ENCODE data around the gene TMEM204.
"Not testable (repeated sequence)": the region's sequence is repeated elsewhere in the genome, so short reads cannot be mapped to it uniquely, and the experiment has no call there.

Gene TMEM204

GRCh38 chr16:1580256-1580655 is 46.8 kb downstream of the TMEM204 start:
- H3K27ac Mint-ChIP-seq, result no peak overlapping the region
- H3K4me1 Mint-ChIP-seq (ENCODE audit: low read depth), result no peaks in the 10 kb centered on the region
- H3K36me3 Mint-ChIP-seq (ENCODE audit: low read depth), result no peaks in the 10 kb centered on the region

GRCh38 chr16:1580956-1581355 is 47.5 kb downstream of the TMEM204 start:
- no peaks in the 10 kb centered on the region for H3K36me3 Mint-ChIP-seq (ENCODE audit: low read depth)
- no peak for DNase-seq (ENCODE audit: low spot score)
- no peak overlapping the region for H3K27ac Mint-ChIP-seq
- no peaks in the 10 kb centered on the region for H3K9me3 Mint-ChIP-seq
- no peak overlapping the region for H3K4me3 Mint-ChIP-seq
- H3K27me3 Mint-ChIP-seq (ENCODE audit: low read depth), result no peaks in the 10 kb centered on the region
- no peaks in the 10 kb centered on the region for H3K4me1 Mint-ChIP-seq (ENCODE audit: low read depth)

More at GRCh38 chr16:1580256-1580655, 46.8 kb downstream of the TMEM204 start:
- Mint-ChIP-seq H3K4me3 (no peak overlapping the region), H3K9me3 (no peaks in the 10 kb centered on the region), H3K27me3 (ENCODE audit: low read depth) (no peaks in the 10 kb centered on the region)
- DNase-seq (ENCODE audit: low spot score), result no peak

- no peaks in the 10 kb centered on the region for H3K4me1 Mint-ChIP-seq (ENCODE audit: low read depth)
These were observed 48.3 kb downstream of the TMEM204 start for GRCh38 chr16:1581804-1582203.

GRCh38 chr16:1583180-1583579 is 49.7 kb downstream of the TMEM204 start:
- H3K36me3 Mint-ChIP-seq (ENCODE audit: low read depth), result no peaks in the 10 kb centered on the region
- H3K27ac Mint-ChIP-seq, result no peak overlapping the region
- no peaks in the 10 kb centered on the region for H3K9me3 Mint-ChIP-seq
- DNase-seq (ENCODE audit: low spot score), result no peak
- no peak overlapping the region for H3K4me3 Mint-ChIP-seq
- H3K4me1 Mint-ChIP-seq (ENCODE audit: low read depth), result no peaks in the 10 kb centered on the region
- no peaks in the 10 kb centered on the region for H3K27me3 Mint-ChIP-seq (ENCODE audit: low read depth)

More at GRCh38 chr16:1581804-1582203, 48.3 kb downstream of the TMEM204 start:
- Mint-ChIP-seq H3K4me3 (no peak overlapping the region), H3K27ac (no peak overlapping the region), H3K27me3 (ENCODE audit: low read depth) (no peaks in the 10 kb centered on the region), H3K9me3 (no peaks in the 10 kb centered on the region), H3K36me3 (ENCODE audit: low read depth) (no peaks in the 10 kb centered on the region)
- DNase-seq (ENCODE audit: low spot score), result no peak

- no peak overlapping the region for H3K27ac Mint-ChIP-seq
These were observed 51.5 kb downstream of the TMEM204 start for GRCh38 chr16:1584926-1585484.

GRCh38 chr16:1590366-1590765 is 56.9 kb downstream of the TMEM204 start:
- Mint-ChIP-seq H3K4me1 (ENCODE audit: low read depth) (no peaks in the 10 kb centered on the region), H3K9me3 (no peaks in the 10 kb centered on the region), H3K27me3 (ENCODE audit: low read depth) (no peaks in the 10 kb centered on the region), H3K27ac (no peak overlapping the region), H3K36me3 (ENCODE audit: low read depth) (no peaks in the 10 kb centered on the region), H3K4me3 (no peak overlapping the region)
- no peak for DNase-seq (ENCODE audit: low spot score)

More at GRCh38 chr16:1584926-1585484, 51.5 kb downstream of the TMEM204 start:
- Mint-ChIP-seq H3K4me1 (ENCODE audit: low read depth) (no peaks in the 10 kb centered on the region), H3K36me3 (ENCODE audit: low read depth) (no peaks in the 10 kb centered on the region), H3K4me3 (no peak overlapping the region), H3K9me3 (no peaks in the 10 kb centered on the region), H3K27me3 (ENCODE audit: low read depth) (no peaks in the 10 kb centered on the region)
- no peak for DNase-seq (ENCODE audit: low spot score)

- Mint-ChIP-seq H3K9me3 (no peaks in the 10 kb centered on the region), H3K4me1 (ENCODE audit: low read depth) (no peaks in the 10 kb centered on the region), H3K27me3 (ENCODE audit: low read depth) (no peaks in the 10 kb centered on the region), H3K4me3 (no peak overlapping the region), H3K36me3 (ENCODE audit: low read depth) (no peaks in the 10 kb centered on the region), H3K27ac (no peak overlapping the region)
- no peak for DNase-seq (ENCODE audit: low spot score)
These were observed 57.7 kb downstream of the TMEM204 start for GRCh38 chr16:1590930-1591705.

GRCh38 chr16:1592446-1592845 is 59.0 kb downstream of the TMEM204 start:
- Mint-ChIP-seq H3K4me3 (no peak overlapping the region), H3K27ac (no peak overlapping the region), H3K27me3 (ENCODE audit: low read depth) (no peaks in the 10 kb centered on the region), H3K36me3 (ENCODE audit: low read depth) (no peaks in the 10 kb centered on the region), H3K4me1 (ENCODE audit: low read depth) (no peaks in the 10 kb centered on the region), H3K9me3 (no peaks in the 10 kb centered on the region)
- no peak for DNase-seq (ENCODE audit: low spot score)

DNA sequence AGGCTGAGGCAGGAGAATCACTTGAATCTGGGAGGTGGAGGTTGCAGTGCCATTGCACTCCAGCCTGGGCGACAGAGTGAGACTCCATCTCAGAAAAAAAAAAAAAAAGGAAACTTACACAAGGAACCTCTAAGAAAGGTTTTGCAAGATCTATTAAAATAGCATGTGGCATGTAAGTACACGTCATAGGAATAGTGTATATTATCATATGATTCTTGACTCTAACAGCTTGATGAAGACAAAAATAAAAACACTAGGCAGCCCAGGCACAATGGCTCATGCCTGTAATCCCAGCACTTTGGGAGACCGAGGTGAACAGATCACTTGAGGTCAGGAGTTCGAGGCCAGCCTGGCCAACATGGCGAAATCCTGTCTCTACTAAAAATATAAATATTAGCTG is 62.0 kb downstream of the TMEM204 start:
- H3K36me3 Mint-ChIP-seq (ENCODE audit: low read depth); H3K4me3 Mint-ChIP-seq; H3K27me3 Mint-ChIP-seq (ENCODE audit: low read depth); H3K27ac Mint-ChIP-seq; DNase-seq (ENCODE audit: low spot score); H3K9me3 Mint-ChIP-seq; H3K4me1 Mint-ChIP-seq (ENCODE audit: low read depth): not testable (repeated sequence)

- H3K9me3 Mint-ChIP-seq, result no peaks in the 10 kb centered on the region
- H3K4me3 Mint-ChIP-seq, result no peak overlapping the region
- H3K36me3 Mint-ChIP-seq (ENCODE audit: low read depth), result no peaks in the 10 kb centered on the region
- no peaks in the 10 kb centered on the region for H3K4me1 Mint-ChIP-seq (ENCODE audit: low read depth)
- no peak for DNase-seq (ENCODE audit: low spot score)
- H3K27me3 Mint-ChIP-seq (ENCODE audit: low read depth), result no peaks in the 10 kb centered on the region
- no peak overlapping the region for H3K27ac Mint-ChIP-seq
These were observed 63.0 kb downstream of the TMEM204 start for GRCh38 chr16:1596516-1596915.

GRCh38 chr16:1597154-1597553 is 63.7 kb downstream of the TMEM204 start:
- Mint-ChIP-seq H3K36me3 (ENCODE audit: low read depth) (no peaks in the 10 kb centered on the region), H3K27ac (no peak overlapping the region), H3K4me1 (ENCODE audit: low read depth) (no peaks in the 10 kb centered on the region), H3K27me3 (ENCODE audit: low read depth) (no peaks in the 10 kb centered on the region), H3K9me3 (no peaks in the 10 kb centered on the region), H3K4me3 (no peak overlapping the region)
- DNase-seq (ENCODE audit: low spot score), result no peak

- Mint-ChIP-seq H3K4me3 (no peak overlapping the region), H3K36me3 (ENCODE audit: low read depth) (no peaks in the 10 kb centered on the region), H3K4me1 (ENCODE audit: low read depth) (no peaks in the 10 kb centered on the region), H3K27ac (no peak overlapping the region), H3K9me3 (no peaks in the 10 kb centered on the region), H3K27me3 (ENCODE audit: low read depth) (no peaks in the 10 kb centered on the region)
- DNase-seq (ENCODE audit: low spot score), result no peak
These were observed 67.6 kb downstream of the TMEM204 start for GRCh38 chr16:1601031-1601430.

DNA sequence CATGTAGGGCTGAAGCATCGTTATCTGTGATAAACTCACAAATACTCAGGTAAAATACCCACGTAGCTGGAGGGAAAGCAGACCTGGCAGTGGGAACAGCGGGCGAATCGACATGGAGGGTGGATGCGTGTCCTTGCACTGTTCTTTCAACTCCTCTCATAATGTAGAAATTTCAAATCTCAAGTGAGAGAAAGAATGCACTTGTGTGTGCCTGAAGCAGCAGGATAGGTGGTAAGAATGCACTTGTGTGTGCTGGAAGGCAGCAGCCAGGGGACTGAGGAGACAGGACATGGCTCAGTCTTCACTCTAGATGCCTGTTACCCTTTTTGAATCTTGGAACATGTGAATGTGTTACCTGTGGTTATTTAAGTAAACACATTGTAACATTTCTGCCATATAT is 68.0 kb downstream of the TMEM204 start:
- H3K9me3 Mint-ChIP-seq, result no peaks in the 10 kb centered on the region
- H3K27ac Mint-ChIP-seq, result no peak overlapping the region
- DNase-seq (ENCODE audit: low spot score), result no peak
- no peaks in the 10 kb centered on the region for H3K36me3 Mint-ChIP-seq (ENCODE audit: low read depth)
- no peaks in the 10 kb centered on the region for H3K4me1 Mint-ChIP-seq (ENCODE audit: low read depth)
- H3K4me3 Mint-ChIP-seq, result no peak overlapping the region
- H3K27me3 Mint-ChIP-seq (ENCODE audit: low read depth), result no peaks in the 10 kb centered on the region

DNA sequence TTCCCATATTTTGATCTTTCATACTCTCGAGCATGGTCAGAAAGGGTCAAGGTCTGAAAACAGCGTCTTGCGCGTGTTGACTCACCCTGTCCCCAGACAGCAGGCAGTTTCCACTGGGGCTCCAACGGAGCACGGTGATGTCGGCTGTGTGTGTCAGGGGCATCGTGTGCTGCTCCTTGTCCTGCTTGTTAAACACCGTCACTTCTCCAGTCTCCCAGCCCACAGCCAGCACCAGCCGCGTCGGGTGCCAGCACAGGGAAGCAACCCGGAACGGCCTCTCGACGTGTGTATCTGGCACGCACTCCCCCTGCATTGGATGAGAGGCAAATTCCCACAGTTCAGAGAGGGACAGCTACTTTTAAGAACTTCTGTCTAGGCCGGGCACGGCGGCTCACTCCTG is 68.8 kb downstream of the TMEM204 start:
- Mint-ChIP-seq H3K36me3 (ENCODE audit: low read depth) (no peaks in the 10 kb centered on the region), H3K9me3 (no peaks in the 10 kb centered on the region), H3K27me3 (ENCODE audit: low read depth) (no peaks in the 10 kb centered on the region), H3K27ac (no peak overlapping the region), H3K4me1 (ENCODE audit: low read depth) (no peaks in the 10 kb centered on the region), H3K4me3 (no peak overlapping the region)
- no peak for DNase-seq (ENCODE audit: low spot score)
